DOHH2 (cell line): ENCODE results near the gene SLCO3A1.

Source experiments
- EZH2phosphoT487 ChIP-seq: fragments of 200-600 bp; sonication (generic); IDR thresholded peaks from 2 replicates; pipeline ENCODE4 v1.6.1; 2017; ENCODE audit warnings: borderline replicate concordance, mild to moderate bottlenecking, antibody characterized with exemption, low read length, moderate library complexity, mixed read lengths
- TF ChIP-seq, protein P1 (sequence below): fragments of 200-600 bp; sonication (generic); IDR thresholded peaks from one replicate; pipeline ENCODE4 v1.5.1; 2014; ENCODE audit warnings: antibody characterized with exemption, mild to moderate bottlenecking, low read depth, low read length; ENCODE audit not compliant: poor library complexity, severe bottlenecking

DNA sequence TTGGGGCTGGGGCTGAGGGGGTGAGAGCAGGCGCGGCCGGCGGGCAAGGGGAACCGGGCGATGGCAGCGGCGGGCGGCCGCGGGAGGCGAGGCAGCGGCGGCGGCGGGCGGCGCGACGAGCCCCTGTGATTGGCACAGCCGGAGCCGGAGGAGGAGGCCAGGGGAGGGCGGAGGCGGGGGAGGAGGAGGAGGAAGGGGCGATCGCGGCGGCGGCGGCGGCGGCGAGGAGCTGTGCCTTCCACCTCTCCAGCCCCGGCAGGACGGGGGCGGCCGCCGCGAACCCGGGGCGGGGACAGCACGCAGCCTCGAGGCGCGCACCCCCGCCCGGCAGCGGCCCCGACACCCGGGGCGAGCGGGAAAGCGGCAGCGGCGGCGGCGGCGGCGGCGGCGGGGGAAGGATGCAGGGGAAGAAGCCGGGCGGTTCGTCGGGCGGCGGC, at the start of gene SLCO3A1:
- TF ChIP-seq, protein P1, sequence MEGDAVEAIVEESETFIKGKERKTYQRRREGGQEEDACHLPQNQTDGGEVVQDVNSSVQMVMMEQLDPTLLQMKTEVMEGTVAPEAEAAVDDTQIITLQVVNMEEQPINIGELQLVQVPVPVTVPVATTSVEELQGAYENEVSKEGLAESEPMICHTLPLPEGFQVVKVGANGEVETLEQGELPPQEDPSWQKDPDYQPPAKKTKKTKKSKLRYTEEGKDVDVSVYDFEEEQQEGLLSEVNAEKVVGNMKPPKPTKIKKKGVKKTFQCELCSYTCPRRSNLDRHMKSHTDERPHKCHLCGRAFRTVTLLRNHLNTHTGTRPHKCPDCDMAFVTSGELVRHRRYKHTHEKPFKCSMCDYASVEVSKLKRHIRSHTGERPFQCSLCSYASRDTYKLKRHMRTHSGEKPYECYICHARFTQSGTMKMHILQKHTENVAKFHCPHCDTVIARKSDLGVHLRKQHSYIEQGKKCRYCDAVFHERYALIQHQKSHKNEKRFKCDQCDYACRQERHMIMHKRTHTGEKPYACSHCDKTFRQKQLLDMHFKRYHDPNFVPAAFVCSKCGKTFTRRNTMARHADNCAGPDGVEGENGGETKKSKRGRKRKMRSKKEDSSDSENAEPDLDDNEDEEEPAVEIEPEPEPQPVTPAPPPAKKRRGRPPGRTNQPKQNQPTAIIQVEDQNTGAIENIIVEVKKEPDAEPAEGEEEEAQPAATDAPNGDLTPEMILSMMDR = no peak
- TF ChIP-seq EZH2phosphoT487 = no peak
